ENCODE measurements around the gene LPAR1.

GRCh38 chr9:110939573-110939972 is 98.7 kb downstream of the LPAR1 start:
- TF ChIP-seq FOS (IDR thresholded peaks at IDR 0.05; ENCODE audit: extremely low read depth, insufficient read length) (no peak), NFIC (IDR thresholded peaks at IDR 0.05) (no peak), POLR2A (conservative IDR thresholded peaks at IDR 0.05) (no peak), CSDE1 (IDR thresholded peaks at IDR 0.05) (no peak), YBX1 (IDR thresholded peaks at IDR 0.05) (no peak), ZNF764 (CRISPR knock-in tag; IDR thresholded peaks at IDR 0.05; ENCODE audit: low read depth) (no peak), ATF3 (IDR thresholded peaks at IDR 0.05) (no peak), ATF3 (CRISPR knock-in tag; conservative IDR thresholded peaks at IDR 0.05) (no peak), SMAD4 (CRISPR knock-in tag; conservative IDR thresholded peaks at IDR 0.05) (no peak), SP2 (IDR thresholded peaks at IDR 0.05; ENCODE audit: extremely low read depth, low read depth, low read length, poor library complexity, severe bottlenecking) (no peak)
- TF ChIP-seq, protein P1, sequence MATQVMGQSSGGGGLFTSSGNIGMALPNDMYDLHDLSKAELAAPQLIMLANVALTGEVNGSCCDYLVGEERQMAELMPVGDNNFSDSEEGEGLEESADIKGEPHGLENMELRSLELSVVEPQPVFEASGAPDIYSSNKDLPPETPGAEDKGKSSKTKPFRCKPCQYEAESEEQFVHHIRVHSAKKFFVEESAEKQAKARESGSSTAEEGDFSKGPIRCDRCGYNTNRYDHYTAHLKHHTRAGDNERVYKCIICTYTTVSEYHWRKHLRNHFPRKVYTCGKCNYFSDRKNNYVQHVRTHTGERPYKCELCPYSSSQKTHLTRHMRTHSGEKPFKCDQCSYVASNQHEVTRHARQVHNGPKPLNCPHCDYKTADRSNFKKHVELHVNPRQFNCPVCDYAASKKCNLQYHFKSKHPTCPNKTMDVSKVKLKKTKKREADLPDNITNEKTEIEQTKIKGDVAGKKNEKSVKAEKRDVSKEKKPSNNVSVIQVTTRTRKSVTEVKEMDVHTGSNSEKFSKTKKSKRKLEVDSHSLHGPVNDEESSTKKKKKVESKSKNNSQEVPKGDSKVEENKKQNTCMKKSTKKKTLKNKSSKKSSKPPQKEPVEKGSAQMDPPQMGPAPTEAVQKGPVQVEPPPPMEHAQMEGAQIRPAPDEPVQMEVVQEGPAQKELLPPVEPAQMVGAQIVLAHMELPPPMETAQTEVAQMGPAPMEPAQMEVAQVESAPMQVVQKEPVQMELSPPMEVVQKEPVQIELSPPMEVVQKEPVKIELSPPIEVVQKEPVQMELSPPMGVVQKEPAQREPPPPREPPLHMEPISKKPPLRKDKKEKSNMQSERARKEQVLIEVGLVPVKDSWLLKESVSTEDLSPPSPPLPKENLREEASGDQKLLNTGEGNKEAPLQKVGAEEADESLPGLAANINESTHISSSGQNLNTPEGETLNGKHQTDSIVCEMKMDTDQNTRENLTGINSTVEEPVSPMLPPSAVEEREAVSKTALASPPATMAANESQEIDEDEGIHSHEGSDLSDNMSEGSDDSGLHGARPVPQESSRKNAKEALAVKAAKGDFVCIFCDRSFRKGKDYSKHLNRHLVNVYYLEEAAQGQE (IDR thresholded peaks at IDR 0.05; ENCODE audit: borderline replicate concordance): no peak
- TF ChIP-seq, protein P1 (CRISPR knock-in tag; IDR thresholded peaks at IDR 0.05; ENCODE audit: low read depth): no peak
- TF ChIP-seq, protein P2, sequence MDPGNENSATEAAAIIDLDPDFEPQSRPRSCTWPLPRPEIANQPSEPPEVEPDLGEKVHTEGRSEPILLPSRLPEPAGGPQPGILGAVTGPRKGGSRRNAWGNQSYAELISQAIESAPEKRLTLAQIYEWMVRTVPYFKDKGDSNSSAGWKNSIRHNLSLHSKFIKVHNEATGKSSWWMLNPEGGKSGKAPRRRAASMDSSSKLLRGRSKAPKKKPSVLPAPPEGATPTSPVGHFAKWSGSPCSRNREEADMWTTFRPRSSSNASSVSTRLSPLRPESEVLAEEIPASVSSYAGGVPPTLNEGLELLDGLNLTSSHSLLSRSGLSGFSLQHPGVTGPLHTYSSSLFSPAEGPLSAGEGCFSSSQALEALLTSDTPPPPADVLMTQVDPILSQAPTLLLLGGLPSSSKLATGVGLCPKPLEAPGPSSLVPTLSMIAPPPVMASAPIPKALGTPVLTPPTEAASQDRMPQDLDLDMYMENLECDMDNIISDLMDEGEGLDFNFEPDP (CRISPR knock-in tag; IDR thresholded peaks at IDR 0.05): no peak
- TF ChIP-seq, protein P3, sequence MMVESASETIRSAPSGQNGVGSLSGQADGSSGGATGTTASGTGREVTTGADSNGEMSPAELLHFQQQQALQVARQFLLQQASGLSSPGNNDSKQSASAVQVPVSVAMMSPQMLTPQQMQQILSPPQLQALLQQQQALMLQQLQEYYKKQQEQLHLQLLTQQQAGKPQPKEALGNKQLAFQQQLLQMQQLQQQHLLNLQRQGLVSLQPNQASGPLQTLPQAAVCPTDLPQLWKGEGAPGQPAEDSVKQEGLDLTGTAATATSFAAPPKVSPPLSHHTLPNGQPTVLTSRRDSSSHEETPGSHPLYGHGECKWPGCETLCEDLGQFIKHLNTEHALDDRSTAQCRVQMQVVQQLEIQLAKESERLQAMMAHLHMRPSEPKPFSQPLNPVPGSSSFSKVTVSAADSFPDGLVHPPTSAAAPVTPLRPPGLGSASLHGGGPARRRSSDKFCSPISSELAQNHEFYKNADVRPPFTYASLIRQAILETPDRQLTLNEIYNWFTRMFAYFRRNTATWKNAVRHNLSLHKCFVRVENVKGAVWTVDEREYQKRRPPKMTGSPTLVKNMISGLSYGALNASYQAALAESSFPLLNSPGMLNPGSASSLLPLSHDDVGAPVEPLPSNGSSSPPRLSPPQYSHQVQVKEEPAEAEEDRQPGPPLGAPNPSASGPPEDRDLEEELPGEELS (CRISPR knock-in tag; IDR thresholded peaks at IDR 0.05; ENCODE audit: borderline replicate concordance): no peak
- TF ChIP-seq, protein P4, sequence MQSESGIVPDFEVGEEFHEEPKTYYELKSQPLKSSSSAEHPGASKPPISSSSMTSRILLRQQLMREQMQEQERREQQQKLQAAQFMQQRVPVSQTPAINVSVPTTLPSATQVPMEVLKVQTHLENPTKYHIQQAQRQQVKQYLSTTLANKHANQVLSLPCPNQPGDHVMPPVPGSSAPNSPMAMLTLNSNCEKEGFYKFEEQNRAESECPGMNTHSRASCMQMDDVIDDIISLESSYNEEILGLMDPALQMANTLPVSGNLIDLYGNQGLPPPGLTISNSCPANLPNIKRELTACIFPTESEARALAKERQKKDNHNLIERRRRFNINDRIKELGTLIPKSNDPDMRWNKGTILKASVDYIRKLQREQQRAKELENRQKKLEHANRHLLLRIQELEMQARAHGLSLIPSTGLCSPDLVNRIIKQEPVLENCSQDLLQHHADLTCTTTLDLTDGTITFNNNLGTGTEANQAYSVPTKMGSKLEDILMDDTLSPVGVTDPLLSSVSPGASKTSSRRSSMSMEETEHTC (IDR thresholded peaks at IDR 0.05): no peak

All from K562 (cell line).